ENCODE data around the gene ZNF407.
"Not testable (repeated sequence)": the region's sequence is repeated elsewhere in the genome, so short reads cannot be mapped to it uniquely, and the experiment has no call there.

The ZNF407 gene

GRCh38 chr18:75083761-75084160 lies 486.1 kb downstream of the ZNF407 start:
- DNase-seq = no peak

GRCh38 chr18:75085676-75086075 lies 488.0 kb downstream of the ZNF407 start:
- DNase-seq = not testable (repeated sequence)

GRCh38 chr18:75086494-75087034 lies 488.9 kb downstream of the ZNF407 start:
- DNase-seq = no peak

GRCh38 chr18:75087119-75088020 lies 489.7 kb downstream of the ZNF407 start:
- no peak for DNase-seq

DNA sequence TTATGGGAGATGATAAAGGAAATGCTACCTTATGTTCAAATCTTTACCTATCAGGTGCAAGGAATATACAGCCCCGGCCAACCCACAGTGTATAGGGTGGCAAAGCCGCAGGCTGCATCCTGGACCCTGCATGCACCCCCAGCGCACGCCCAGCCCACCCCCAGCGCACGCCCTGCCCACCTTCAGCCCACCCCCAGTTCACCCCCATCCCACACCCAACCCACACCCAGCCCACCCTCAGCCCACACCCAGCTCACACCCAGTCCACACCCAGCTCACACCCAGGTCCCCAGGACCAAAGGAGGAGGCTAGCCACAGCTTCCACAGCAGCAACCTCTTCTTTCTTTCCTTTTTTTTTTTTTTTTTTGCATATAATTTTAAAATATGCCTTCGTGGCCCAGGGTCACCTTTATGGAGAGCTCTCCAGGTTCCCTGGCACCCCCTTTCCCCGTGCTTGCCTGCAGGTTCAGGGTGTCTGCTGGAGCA lies 490.4 kb downstream of the ZNF407 start:
- DNase-seq = no peak

GRCh38 chr18:75088622-75089211 lies 491.0 kb downstream of the ZNF407 start:
- DNase-seq = no peak

DNA sequence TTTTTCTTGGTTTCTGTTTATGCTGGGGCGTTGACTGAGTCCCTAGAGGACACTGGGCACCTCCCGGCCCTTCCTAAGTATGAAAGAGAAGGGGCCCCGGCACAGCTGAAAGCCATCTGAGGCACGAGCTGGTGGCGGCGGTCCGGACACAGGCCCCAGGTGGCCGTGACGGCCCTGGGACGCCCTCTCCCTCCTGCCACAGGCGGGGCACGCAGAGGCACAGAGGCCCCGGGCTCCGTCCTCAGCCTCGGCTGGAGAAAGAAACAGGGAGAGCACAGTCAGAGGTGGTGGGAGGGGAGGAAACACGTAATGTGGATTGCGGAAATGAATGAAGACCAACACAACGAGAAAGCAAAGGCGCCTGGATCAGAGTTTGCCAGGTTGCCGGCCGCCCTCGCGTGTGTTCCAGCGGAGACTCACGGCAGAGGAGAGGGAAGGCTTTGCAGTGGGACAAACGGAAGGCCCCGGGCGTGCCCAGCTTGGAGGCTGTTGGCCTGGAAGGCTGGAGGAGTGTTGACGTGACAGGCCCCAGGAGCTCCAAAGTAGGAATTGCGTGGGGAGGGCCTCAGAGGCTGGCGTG lies 492.2 kb downstream of the ZNF407 start:
- DNase-seq = no peak

DNA sequence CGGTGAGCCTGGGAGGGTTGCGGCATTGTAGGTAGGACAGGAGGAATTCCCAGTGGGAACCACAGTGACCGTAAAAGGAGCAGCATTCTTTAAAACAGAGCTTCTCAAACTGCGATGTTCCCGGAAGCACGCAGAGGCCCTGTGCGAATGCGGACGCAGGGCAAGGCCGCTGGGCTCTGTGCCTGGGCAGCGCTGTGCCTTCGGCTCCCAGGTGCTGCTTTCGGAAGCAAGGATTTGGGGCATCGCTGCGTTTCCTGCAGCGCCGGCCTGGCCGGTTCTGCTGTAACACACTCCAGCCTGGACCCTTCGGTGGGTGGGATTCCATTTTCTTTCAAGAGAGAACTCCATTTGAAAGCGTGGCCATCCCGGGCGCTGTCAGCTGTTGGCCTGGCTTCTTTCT lies 492.7 kb downstream of the ZNF407 start:
- DNase-seq = no peak

DNA sequence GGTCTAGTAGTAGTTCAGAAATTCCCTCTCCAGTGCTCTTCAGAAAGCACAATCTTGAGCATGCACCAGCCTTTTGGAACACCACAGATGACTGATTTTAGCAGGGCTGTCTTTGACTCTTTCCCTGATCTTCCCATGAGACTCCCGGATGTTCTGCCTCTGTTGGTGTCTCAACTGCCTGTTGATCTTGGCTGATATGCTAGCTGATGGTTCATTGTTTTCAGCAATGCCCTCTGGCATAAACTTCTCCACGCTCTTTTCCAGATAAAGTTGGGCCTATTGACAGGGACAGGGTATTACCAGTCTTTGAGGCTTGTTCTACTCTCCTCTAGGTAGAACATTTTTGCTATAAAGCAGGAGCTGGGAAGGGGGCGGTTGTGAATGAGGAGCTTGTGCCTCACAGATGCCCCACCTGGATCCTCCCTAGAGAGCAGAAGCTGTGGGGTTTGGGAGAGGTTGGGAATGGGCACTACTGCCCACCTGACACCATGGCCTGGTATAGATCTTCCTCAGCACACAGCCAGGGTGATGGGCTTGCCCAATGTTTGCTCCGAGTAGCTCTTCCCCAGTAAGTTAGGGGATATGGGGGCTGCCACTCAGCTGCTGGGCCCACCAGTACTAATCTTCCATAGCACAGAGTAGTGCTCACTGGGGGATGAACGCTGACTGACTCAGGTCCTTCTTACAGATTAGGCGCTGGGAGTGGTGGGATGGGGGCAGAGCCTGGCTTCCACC lies 500.0 kb downstream of the ZNF407 start:
- no peak for DNase-seq

DNA sequence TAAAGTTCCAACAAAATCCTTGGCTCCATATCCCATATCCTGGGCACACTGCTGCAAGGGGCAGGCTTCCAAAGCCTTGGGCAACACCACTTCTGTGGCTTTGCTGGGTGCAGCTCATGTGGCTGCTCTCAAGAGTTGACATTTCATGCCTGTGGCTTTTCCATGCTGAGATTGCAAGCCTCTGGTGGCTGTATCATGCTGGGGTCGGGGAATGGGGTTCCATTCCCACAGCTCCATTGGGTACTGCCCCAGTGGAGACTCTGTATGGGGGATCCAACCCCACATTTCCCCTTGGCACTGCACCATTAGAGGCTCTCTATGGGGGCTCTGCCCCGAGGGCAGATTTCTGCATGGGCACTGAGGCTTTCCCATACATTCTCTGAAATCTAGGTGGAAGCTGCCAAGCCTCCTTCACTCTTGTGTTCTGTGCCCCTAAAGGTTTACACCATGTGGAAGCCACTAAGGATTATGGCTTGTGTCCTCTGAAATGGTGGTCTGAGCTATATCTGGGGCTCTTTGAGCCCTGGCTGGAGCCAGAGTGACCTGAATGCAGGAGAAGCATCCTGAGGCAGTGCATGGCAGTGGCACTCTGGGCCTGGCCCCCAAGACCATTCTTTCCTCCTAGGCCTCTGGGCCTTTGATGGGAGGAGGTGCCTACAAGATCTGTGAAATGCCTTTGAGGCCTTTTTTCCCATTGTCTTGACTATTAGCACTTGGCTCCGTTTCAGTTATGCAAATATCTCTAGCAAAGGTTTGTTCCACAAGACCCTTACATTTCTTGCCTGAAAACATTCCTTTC lies 503.4 kb downstream of the ZNF407 start:
- no peak for DNase-seq

DNA sequence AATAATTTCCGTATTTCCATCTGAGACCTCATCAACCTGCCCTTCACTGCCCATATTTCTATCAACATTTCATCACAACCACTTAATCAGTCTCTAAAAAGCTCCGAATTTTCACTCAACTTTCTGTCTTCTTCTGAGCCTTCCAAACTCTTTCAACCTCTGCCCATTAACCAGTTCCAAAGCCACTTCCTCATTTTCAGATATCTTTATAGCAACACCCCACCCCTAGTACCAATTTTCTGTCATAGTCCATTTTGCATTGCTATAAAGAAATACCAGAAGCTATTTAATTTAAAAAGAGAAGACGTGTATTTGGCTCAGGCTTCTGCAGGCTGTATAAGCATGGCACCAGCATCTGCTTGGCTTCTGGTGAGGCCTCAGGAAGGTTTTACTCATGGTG lies 504.2 kb downstream of the ZNF407 start:
- DNase-seq = no peak

GRCh38 chr18:75104029-75104428 lies 506.4 kb downstream of the ZNF407 start:
- not testable (repeated sequence) for DNase-seq

- no peak for DNase-seq
Measured at GRCh38 chr18:75104483-75104882, 506.8 kb downstream of the ZNF407 start.

DNA sequence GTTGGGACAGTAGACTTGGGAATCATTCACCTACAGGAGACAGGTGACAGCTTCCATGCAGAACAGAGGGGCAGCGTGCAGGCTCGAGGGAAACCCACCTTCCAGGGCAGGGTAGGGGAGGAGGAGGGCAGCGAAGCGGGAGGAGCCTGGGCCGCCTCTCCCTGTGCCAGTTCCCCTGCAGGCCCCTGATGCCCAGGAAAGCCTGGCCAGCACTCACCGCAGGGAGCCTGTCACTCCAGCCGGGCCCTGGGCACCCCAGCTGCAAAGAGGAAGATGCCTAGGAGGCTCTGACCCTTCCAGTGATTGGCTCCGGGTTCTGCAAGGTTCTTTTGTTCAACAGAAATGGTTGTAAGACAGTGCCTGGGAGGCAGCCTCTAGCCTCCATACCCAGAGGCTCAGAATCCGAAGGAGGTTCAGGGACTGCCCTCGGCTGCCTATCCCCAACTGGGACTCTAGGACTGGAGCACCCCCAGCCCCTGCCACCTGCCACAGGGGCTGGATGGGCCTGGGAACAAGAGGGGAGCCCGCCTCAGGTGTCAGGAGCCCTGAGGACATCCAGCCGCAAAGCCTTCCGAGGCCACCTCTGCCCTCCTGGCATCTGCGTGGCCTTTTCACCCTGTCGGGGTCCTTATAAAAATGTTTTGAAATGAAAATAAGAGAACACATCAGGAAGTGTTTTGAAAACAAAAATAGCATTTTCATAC lies 508.0 kb downstream of the ZNF407 start:
- no peak for DNase-seq

DNA sequence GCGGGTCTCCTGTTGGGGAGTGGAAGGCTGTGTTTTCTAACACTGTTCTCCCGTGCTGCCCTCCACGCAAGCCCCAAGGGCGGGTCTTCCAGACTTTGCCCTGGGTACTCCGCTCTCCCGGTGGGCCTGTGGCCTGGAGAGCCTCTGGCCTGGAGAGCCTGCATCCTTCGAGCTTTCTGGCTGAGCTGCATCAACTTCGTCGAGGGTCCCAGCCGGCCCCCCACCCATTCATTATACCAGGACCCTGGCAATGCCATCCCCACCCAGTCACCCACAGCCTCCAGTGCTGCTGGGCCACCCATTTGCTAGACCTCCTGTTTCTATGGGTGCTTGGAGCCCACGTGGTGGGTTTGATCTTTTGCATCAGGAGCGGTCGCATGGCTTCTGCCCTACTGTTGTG lies 509.1 kb downstream of the ZNF407 start:
- no peak for DNase-seq

- DNase-seq = no peak
Measured at GRCh38 chr18:75107196-75107930, 509.7 kb downstream of the ZNF407 start.

DNA sequence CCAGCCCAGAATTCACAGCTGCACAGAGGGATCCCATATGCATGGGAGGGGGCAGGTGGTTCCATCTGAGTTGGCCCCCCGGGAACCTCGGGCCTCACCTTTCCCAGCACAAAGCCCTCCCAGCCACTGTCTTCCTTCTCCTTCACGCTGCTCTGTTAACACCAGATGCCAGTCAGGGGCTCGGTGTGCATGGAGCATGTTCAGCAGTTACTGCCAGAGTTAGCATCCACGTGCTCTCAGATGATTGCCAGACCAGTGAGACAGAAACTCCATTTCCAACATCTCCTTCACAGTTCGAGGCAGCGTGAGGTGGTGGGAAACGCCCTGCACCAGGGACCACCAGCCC lies 510.2 kb downstream of the ZNF407 start:
- no peak for DNase-seq

- no peak for DNase-seq
Measured at GRCh38 chr18:75108579-75109318, 511.1 kb downstream of the ZNF407 start.

DNA sequence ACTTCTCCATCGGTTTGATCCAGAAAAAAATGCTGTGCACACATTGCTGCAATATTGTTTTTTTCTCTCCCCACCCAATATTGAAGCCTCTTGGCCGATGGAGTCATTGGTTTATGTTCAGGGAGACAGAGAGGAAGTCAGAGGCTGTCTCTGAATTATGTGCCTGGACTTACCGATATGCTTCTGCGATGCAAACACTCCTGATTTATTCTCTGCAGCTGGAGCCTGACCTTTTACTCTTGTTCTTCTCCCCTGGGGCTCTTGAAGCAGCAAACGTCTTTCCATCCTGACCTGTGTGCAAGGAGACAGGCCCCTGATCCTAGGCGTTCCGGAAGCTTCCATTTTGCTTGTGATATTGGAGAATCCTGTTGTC lies 511.6 kb downstream of the ZNF407 start:
- no peak for DNase-seq

DNA sequence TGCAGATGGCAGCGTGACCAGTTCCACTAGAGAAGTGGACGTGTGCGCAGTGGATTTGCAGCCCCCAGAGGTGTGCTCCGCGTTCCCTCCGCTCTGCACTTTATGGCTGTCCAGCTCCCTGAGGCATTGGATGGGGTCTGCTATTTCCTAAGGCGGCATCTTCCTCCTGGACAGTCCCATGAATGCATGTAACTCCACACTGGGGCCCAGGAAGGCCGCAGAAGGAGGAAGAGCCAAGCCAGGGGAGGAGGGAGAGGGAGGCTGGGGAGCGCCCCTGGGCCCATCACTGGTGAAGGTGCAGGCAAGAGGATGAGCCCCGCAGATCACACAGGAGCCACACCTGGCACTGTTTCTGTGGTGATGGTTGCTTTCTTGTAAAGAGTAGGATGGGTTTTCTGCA lies 512.1 kb downstream of the ZNF407 start:
- no peak for DNase-seq
